HG02678 (cell line): ENCODE results near the gene FRAS1.
"Not testable (repeated sequence)": the region's sequence is repeated elsewhere in the genome, so short reads cannot be mapped to it uniquely, and the experiment has no call there.

Experiments
- ATAC-seq: cut with Tn5 transposase; IDR thresholded peaks from one replicate; pipeline ENCODE4 v1.9.1; 2021; ENCODE audit warnings: mild to moderate bottlenecking, moderate library complexity; ENCODE audit not compliant: unreplicated experiment

The FRAS1 gene

GRCh38 chr4:78424461-78424860, 367.3 kb downstream of the FRAS1 start:
- ATAC-seq: no peak

DNA sequence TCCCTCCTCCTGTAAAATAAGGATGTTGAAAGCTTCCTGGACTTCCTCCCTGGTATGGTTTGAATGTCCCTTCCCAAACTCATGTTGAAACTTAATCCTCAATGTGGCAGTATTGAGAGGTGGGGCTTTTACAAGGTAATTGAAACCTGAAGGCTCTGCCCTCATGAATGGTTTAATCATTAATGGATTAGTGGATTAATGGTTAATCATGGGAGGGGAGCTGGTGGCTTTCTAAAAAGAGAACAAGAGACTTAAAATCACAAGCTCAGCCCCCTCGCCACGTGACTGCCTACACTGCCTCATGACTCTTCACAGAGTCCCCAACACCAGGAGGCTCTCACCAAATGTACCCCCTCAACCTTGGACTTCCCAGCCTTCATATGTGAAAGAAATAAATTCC, 369.8 kb downstream of the FRAS1 start:
- no peak for ATAC-seq

- ATAC-seq: no peak
Observed at GRCh38 chr4:78428996-78429395, 371.9 kb downstream of the FRAS1 start.

- no peak for ATAC-seq
Observed at GRCh38 chr4:78432896-78433295, 375.8 kb downstream of the FRAS1 start.

GRCh38 chr4:78437608-78438088, 380.5 kb downstream of the FRAS1 start:
- no peak for ATAC-seq

- ATAC-seq: no peak
Observed at GRCh38 chr4:78439328-78439727, 382.2 kb downstream of the FRAS1 start.

GRCh38 chr4:78441756-78442155, 384.6 kb downstream of the FRAS1 start:
- ATAC-seq: no peak

- no peak for ATAC-seq
Observed at GRCh38 chr4:78446619-78447018, 389.5 kb downstream of the FRAS1 start.

- no peak for ATAC-seq
Observed at GRCh38 chr4:78451407-78451806, 394.3 kb downstream of the FRAS1 start.

GRCh38 chr4:78454016-78454415, 396.9 kb downstream of the FRAS1 start:
- no peak for ATAC-seq

DNA sequence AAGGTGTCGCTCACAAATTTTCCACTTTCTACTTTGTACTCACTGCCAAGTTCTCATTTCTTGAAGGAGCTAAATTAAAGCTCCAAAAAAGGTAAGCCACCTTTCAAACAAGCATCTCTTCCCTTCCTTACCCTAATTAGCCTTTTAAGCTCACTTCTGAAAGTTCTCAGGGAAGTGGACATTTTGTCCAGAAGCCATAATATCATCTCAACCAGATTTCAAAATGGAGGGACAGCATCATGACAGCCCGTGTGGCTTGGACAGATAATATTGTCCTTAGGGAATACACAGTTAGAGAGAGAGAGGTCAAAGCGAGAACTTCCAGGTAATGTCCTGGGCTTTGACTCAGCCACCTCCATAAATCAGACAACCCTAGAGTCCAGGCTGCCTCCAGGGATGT, 400.6 kb downstream of the FRAS1 start:
- no peak for ATAC-seq

DNA sequence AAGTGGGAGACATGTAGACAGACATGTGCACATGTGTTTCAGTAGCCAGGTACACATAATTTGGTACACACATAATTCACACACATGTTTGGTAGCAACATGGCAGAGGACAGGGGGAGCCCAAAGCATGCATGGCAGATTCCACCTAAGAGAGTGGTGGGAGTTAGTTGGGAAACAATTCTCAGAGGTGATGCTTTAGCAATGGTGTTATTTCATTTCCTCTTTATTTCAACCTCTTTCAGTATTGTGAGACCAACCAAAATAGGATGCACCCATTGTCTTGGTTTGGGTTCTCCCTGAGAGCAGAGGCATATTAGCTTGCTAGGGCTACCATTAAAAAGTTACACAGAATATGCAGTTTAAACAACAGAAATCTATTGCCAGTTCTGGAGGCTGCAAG, 402.2 kb downstream of the FRAS1 start:
- ATAC-seq: no peak

DNA sequence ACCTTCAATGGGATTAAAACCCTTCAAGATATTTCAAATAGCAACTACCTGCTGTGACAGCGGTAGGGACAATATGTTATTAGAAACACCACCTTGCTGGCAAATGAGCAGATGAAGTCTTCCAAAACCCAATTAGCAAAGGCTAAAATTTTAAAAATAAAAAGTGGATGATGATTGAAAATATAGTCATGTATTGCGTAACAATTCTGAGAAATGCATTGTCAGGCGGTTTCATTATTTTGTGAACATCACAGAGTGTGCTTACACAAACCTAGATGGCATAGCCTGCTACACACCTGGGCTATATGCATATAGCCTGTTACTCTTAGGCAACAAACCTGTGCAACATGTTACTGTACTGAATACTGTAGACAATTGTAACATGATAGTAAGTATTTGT, 403.2 kb downstream of the FRAS1 start:
- no peak for ATAC-seq

GRCh38 chr4:78464265-78464664, 407.1 kb downstream of the FRAS1 start:
- no peak for ATAC-seq

- not testable (repeated sequence) for ATAC-seq
Observed at GRCh38 chr4:78467223-78467622, 410.1 kb downstream of the FRAS1 start.

GRCh38 chr4:78468272-78468671, 411.1 kb downstream of the FRAS1 start:
- ATAC-seq: no peak

DNA sequence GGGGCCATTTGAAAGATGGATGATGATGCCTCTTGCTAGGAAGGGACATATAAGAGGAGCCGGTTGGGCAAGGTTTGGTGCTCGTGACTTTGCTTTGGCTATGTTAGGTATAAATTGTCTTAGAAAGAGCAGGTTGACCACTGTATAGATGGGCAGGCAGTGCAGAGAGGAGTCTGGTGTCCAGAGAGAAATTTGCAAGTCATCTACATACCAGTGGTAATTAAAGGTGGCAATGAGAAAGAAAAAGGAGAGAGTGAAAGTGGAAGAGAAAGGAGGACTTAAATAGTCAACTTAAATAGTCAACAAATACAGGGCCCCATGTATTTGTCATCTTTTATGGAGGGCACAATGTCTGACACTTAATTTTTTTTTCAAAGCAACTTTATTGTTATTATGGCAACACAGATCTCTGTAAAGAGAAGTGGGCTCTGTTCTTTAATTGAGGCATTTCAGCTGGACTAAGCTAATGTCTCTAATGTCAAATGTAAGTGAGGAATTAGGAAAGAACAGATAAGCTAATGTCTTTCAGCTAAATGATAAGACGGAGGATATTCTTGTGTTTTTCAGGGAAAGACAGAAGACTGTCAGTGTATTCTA, 419.1 kb downstream of the FRAS1 start:
- ATAC-seq: no peak

GRCh38 chr4:78477276-78477675, 420.2 kb downstream of the FRAS1 start:
- ATAC-seq: no peak

GRCh38 chr4:78478523-78478922, 421.4 kb downstream of the FRAS1 start:
- no peak for ATAC-seq

GRCh38 chr4:78480286-78480685, 423.2 kb downstream of the FRAS1 start:
- ATAC-seq: no peak

- ATAC-seq: no peak
Observed at GRCh38 chr4:78481180-78481579, 424.1 kb downstream of the FRAS1 start.

DNA sequence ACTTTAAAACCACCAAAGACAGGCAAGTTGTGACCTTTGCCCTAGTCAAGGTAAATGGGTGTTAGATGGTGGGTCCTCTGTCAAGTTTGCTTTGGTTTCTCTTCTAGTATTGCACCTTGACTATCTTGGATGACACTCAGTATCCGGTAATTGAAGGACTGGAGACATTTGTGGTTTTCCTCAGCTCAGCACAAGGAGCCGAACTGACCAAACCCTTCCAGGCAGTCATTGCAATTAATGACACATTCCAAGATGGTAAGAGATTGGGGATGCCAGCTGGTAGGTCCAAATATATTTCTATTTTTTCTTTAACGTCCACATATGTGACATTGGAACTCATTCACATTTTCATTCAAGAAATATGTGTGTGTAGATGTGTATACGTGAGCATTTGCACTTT, 425.2 kb downstream of the FRAS1 start:
- no peak for ATAC-seq

DNA sequence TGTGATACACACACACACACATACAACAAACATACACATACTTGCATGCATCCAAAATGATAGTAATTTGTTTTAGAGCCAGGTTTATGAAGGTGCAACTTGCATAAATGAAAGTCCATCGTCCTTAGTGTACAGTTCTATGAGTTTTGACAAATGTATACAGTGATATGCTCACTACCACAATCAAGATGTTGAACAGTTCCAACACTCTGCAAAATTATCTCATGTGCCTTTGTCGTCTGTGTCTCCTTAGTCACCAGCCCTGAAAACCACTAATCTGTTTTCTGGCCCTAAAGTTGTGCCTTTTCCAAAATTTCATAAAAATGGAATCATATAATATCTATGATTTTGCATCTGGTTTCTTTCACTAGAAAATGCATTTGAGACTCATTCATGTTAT, 426.7 kb downstream of the FRAS1 start:
- ATAC-seq: no peak
